GM23338 (cell line): Measurements from ENCODE around the gene HOXD8. TPM values are rescaled to one million over a fixed set of nuclear protein-coding genes. Genes with fewer than 3 reads are reported as not detected.

ENCODE experiments used
- ATAC-seq: fragments of 200-7000 bp; cut with Tn5 transposase; 3 replicates; pipeline ENCODE4 v1.9.1; 2020
- DNase-seq: peaks from one replicate; pipeline ENCODE4 v3.0.0-alpha.2; 2015; ENCODE audit warnings: low spot score
- H2AFZ ChIP-seq: fragments of 200-600 bp; sonication (generic); 2 replicates; pipeline ENCODE4 v1.8.0; 2016; ENCODE audit warnings: antibody characterized with exemption, mild to moderate bottlenecking, moderate library complexity
- H3F3A ChIP-seq: fragments of 200-600 bp; sonication (generic); replicated peaks from 2 replicates; pipeline ENCODE4 v1.8.0; 2017; ENCODE audit warnings: antibody characterized with exemption, mixed run types, low read depth
- H3K27ac ChIP-seq: fragments of 200-600 bp; sonication (generic); 2 replicates; pipeline ENCODE4 v1.6.1; 2016; ENCODE audit warnings: low read depth
- H3K27me3 ChIP-seq: fragments of 200-600 bp; sonication (generic); 2 replicates; pipeline ENCODE4 v1.8.0; 2016; ENCODE audit warnings: mild to moderate bottlenecking, mixed run types, moderate library complexity; ENCODE audit not compliant: insufficient read depth
- H3K36me3 ChIP-seq: fragments of 200-600 bp; sonication (generic); 2 replicates; pipeline ENCODE4 v1.8.0; 2016; ENCODE audit warnings: mild to moderate bottlenecking; ENCODE audit not compliant: insufficient read depth
- H3K4me1 ChIP-seq: fragments of 200-600 bp; sonication (generic); 2 replicates; pipeline ENCODE4 v1.8.0; 2016; ENCODE audit warnings: mild to moderate bottlenecking, moderate library complexity; ENCODE audit not compliant: insufficient read depth
- H3K4me2 ChIP-seq: fragments of 200-600 bp; sonication (generic); 2 replicates; pipeline ENCODE4 v1.7.1; 2017; ENCODE audit warnings: mixed run types
- H3K4me3 ChIP-seq: fragments of 200-600 bp; sonication (generic); 2 replicates; pipeline ENCODE4 v1.6.1; 2016; ENCODE audit warnings: mixed run types
- H3K79me2 ChIP-seq: fragments of 200-600 bp; sonication (generic); replicated peaks from 2 replicates; pipeline ENCODE4 v1.8.0; 2017; ENCODE audit warnings: mild to moderate bottlenecking; ENCODE audit not compliant: insufficient read depth
- H3K9me2 ChIP-seq: fragments of 200-600 bp; sonication (generic); 2 replicates; pipeline ENCODE4 v1.8.0; 2017; ENCODE audit not compliant: insufficient read depth
- H4K20me1 ChIP-seq: fragments of 200-600 bp; sonication (generic); replicated peaks from 2 replicates; pipeline ENCODE4 v1.8.0; 2017; ENCODE audit warnings: mild to moderate bottlenecking; ENCODE audit not compliant: insufficient read depth
- H3K27ac Mint-ChIP-seq: 2 replicates; pipeline ENCODE4 v1.8.0; 2020; ENCODE audit warnings: inconsistent platforms, mild to moderate bottlenecking, moderate library complexity, mixed read lengths
- H3K27me3 Mint-ChIP-seq: 3 replicates; pipeline ENCODE4 v1.8.0; 2022; ENCODE audit warnings: low read depth, mild to moderate bottlenecking, moderate library complexity, mixed read lengths, inconsistent platforms; ENCODE audit not compliant: insufficient read depth, poor library complexity
- H3K36me3 Mint-ChIP-seq: 3 replicates; pipeline ENCODE4 v1.8.0; 2021; ENCODE audit warnings: low read depth, mild to moderate bottlenecking, inconsistent platforms, moderate library complexity, mixed read lengths
- H3K4me1 Mint-ChIP-seq: 3 replicates; pipeline ENCODE4 v1.8.0; 2020; ENCODE audit warnings: mild to moderate bottlenecking, inconsistent platforms, mixed read lengths
- H3K4me3 Mint-ChIP-seq: 3 replicates; pipeline ENCODE4 v1.8.0; 2021; ENCODE audit warnings: moderate library complexity, mild to moderate bottlenecking, inconsistent platforms, mixed read lengths
- H3K9me3 Mint-ChIP-seq: 3 replicates; pipeline ENCODE4 v1.8.0; 2020; ENCODE audit warnings: moderate library complexity, mild to moderate bottlenecking, inconsistent platforms, mixed read lengths
- CREB1 ChIP-seq: fragments of 250-450 bp; sonication (Bioruptor Pico); IDR thresholded peaks from 2 replicates; pipeline ENCODE4 v1.5.0; 2020; ENCODE audit warnings: low read depth, mild to moderate bottlenecking, moderate library complexity
- EZH2 ChIP-seq: fragments of 200-600 bp; sonication (generic); IDR thresholded peaks from one replicate; pipeline ENCODE4 v1.8.0; 2017; ENCODE audit warnings: antibody characterized with exemption, mild to moderate bottlenecking, low read depth; ENCODE audit not compliant: unreplicated experiment
- EZH2phosphoT487 ChIP-seq: fragments of 200-600 bp; sonication (generic); IDR thresholded peaks from one replicate; pipeline ENCODE4 v1.8.1; 2018; ENCODE audit warnings: antibody characterized with exemption; ENCODE audit not compliant: unreplicated experiment
- JUNB ChIP-seq: IDR thresholded peaks from one replicate; pipeline ENCODE4 v1.6.1; 2016; ENCODE audit warnings: antibody characterized with exemption; ENCODE audit not compliant: unreplicated experiment
- NANOG ChIP-seq: IDR thresholded peaks from 2 replicates; pipeline ENCODE4 v1.6.1; 2016; ENCODE audit warnings: antibody characterized with exemption, borderline replicate concordance
- POLR2AphosphoS5 ChIP-seq: IDR thresholded peaks from 2 replicates; pipeline ENCODE4 v1.6.1; 2016; ENCODE audit warnings: antibody characterized with exemption, low read depth
- STAT1 ChIP-seq: IDR thresholded peaks from one replicate; pipeline ENCODE4 v1.6.1; 2016; ENCODE audit warnings: antibody characterized with exemption; ENCODE audit not compliant: unreplicated experiment
- ZNF114 ChIP-seq: fragments of 250-450 bp; sonication (Bioruptor Pico); IDR thresholded peaks from 2 replicates; pipeline ENCODE4 v1.5.0; 2020; ENCODE audit warnings: mild to moderate bottlenecking, moderate library complexity
- ZNF331 ChIP-seq: fragments of 250-450 bp; sonication (Bioruptor Pico); IDR thresholded peaks from 2 replicates; pipeline ENCODE4 v1.5.0; 2020; ENCODE audit warnings: low read depth, mild to moderate bottlenecking, moderate library complexity
- polyA plus RNA-seq: library from polyadenylated mRNA; unstranded; fragments of >200 nt; fragmentation: Nextera tagmentation; extraction: Ambion mirVana; gene quantifications from 2 replicates; pipeline ENCODE4 v1.2.1, GENCODE V29; 2016
- total RNA-seq: library from RNA; depleted of rRNA; stranded (reverse); fragments of >200 nt; shearing (Covaris generic); gene quantifications from 2 replicates; pipeline ENCODE4 v1.2.3, GENCODE V29; 2014
- TF ChIP-seq, protein P1 (sequence below): IDR thresholded peaks from one replicate; pipeline ENCODE4 v1.6.1; 2018; ENCODE audit warnings: antibody characterized with exemption; ENCODE audit not compliant: unreplicated experiment
- TF ChIP-seq, protein P2 (sequence below), 2 experiments: fragments of 200-600 bp in 1 of 2; sonication (generic) in 1 of 2; conservative IDR thresholded peaks; 2 replicates each; pipeline versions ENCODE4 v1.5.1 to v1.6.1; 2016 to 2017; ENCODE audit warnings: antibody characterized with exemption in 2 of 2, low read depth in 2 of 2, mild to moderate bottlenecking in 2 of 2, moderate library complexity in 1 of 2
- TF ChIP-seq, protein P3 (sequence below): fragments of 250-450 bp; sonication (Bioruptor Pico); IDR thresholded peaks from 2 replicates; pipeline ENCODE4 v1.5.0; 2020; ENCODE audit warnings: mild to moderate bottlenecking, moderate library complexity
- TF ChIP-seq, protein P4 (sequence below): IDR thresholded peaks from 2 replicates; pipeline ENCODE4 v1.6.1; 2016; ENCODE audit warnings: antibody characterized with exemption

The HOXD8 gene
- total and polyA plus RNA-seq, 2 experiments from 2014 or later = not detected

DNA sequence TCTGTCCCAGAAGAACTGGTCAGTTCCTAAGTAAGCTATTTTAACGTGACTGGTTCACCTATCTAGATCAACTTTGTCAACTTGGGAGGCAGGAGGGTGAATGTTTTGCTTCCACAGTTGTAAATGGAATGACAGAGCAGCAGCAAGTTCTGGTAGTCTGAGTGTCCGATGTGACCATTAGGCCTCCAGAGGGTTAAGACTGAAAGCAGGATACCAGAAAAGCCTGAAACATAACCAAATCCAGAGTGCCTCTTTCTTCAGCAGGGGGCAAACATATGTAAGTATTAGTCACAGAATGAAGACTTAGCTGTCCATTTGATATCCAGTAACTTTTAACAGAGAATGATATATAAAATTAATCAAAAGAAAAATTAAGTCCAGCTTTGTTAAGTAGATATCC lies 36.8 kb downstream of the HOXD8 start:
- no peak for DNase-seq
- Mint-ChIP-seq H3K4me1 (peaks cover 36% of the 10 kb centered on the region), H3K9me3 (peaks cover 7% of the 10 kb centered on the region; the same call in 1 of the 3 replicates), H3K4me3 (no peak overlapping the region), H3K36me3 (no peaks in the 10 kb centered on the region), H3K27me3 (peaks cover 100% of the 10 kb centered on the region), H3K27ac (no peak overlapping the region)
- TF ChIP-seq CREB1 (no peak), EZH2phosphoT487 (no peak), ZNF114 (CRISPR knock-in tag) (no peak), EZH2 (no peak), JUNB (no peak), ZNF331 (CRISPR knock-in tag) (no peak), STAT1 (no peak), NANOG (no peak), POLR2AphosphoS5 (no peak)
- TF ChIP-seq, protein P1, sequence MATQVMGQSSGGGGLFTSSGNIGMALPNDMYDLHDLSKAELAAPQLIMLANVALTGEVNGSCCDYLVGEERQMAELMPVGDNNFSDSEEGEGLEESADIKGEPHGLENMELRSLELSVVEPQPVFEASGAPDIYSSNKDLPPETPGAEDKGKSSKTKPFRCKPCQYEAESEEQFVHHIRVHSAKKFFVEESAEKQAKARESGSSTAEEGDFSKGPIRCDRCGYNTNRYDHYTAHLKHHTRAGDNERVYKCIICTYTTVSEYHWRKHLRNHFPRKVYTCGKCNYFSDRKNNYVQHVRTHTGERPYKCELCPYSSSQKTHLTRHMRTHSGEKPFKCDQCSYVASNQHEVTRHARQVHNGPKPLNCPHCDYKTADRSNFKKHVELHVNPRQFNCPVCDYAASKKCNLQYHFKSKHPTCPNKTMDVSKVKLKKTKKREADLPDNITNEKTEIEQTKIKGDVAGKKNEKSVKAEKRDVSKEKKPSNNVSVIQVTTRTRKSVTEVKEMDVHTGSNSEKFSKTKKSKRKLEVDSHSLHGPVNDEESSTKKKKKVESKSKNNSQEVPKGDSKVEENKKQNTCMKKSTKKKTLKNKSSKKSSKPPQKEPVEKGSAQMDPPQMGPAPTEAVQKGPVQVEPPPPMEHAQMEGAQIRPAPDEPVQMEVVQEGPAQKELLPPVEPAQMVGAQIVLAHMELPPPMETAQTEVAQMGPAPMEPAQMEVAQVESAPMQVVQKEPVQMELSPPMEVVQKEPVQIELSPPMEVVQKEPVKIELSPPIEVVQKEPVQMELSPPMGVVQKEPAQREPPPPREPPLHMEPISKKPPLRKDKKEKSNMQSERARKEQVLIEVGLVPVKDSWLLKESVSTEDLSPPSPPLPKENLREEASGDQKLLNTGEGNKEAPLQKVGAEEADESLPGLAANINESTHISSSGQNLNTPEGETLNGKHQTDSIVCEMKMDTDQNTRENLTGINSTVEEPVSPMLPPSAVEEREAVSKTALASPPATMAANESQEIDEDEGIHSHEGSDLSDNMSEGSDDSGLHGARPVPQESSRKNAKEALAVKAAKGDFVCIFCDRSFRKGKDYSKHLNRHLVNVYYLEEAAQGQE = no peak
- TF ChIP-seq, protein P2, sequence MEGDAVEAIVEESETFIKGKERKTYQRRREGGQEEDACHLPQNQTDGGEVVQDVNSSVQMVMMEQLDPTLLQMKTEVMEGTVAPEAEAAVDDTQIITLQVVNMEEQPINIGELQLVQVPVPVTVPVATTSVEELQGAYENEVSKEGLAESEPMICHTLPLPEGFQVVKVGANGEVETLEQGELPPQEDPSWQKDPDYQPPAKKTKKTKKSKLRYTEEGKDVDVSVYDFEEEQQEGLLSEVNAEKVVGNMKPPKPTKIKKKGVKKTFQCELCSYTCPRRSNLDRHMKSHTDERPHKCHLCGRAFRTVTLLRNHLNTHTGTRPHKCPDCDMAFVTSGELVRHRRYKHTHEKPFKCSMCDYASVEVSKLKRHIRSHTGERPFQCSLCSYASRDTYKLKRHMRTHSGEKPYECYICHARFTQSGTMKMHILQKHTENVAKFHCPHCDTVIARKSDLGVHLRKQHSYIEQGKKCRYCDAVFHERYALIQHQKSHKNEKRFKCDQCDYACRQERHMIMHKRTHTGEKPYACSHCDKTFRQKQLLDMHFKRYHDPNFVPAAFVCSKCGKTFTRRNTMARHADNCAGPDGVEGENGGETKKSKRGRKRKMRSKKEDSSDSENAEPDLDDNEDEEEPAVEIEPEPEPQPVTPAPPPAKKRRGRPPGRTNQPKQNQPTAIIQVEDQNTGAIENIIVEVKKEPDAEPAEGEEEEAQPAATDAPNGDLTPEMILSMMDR (conservative IDR thresholded peaks at IDR 0.05; ENCODE audit: low read depth in 2 of 2) = no peak
- TF ChIP-seq, protein P3, sequence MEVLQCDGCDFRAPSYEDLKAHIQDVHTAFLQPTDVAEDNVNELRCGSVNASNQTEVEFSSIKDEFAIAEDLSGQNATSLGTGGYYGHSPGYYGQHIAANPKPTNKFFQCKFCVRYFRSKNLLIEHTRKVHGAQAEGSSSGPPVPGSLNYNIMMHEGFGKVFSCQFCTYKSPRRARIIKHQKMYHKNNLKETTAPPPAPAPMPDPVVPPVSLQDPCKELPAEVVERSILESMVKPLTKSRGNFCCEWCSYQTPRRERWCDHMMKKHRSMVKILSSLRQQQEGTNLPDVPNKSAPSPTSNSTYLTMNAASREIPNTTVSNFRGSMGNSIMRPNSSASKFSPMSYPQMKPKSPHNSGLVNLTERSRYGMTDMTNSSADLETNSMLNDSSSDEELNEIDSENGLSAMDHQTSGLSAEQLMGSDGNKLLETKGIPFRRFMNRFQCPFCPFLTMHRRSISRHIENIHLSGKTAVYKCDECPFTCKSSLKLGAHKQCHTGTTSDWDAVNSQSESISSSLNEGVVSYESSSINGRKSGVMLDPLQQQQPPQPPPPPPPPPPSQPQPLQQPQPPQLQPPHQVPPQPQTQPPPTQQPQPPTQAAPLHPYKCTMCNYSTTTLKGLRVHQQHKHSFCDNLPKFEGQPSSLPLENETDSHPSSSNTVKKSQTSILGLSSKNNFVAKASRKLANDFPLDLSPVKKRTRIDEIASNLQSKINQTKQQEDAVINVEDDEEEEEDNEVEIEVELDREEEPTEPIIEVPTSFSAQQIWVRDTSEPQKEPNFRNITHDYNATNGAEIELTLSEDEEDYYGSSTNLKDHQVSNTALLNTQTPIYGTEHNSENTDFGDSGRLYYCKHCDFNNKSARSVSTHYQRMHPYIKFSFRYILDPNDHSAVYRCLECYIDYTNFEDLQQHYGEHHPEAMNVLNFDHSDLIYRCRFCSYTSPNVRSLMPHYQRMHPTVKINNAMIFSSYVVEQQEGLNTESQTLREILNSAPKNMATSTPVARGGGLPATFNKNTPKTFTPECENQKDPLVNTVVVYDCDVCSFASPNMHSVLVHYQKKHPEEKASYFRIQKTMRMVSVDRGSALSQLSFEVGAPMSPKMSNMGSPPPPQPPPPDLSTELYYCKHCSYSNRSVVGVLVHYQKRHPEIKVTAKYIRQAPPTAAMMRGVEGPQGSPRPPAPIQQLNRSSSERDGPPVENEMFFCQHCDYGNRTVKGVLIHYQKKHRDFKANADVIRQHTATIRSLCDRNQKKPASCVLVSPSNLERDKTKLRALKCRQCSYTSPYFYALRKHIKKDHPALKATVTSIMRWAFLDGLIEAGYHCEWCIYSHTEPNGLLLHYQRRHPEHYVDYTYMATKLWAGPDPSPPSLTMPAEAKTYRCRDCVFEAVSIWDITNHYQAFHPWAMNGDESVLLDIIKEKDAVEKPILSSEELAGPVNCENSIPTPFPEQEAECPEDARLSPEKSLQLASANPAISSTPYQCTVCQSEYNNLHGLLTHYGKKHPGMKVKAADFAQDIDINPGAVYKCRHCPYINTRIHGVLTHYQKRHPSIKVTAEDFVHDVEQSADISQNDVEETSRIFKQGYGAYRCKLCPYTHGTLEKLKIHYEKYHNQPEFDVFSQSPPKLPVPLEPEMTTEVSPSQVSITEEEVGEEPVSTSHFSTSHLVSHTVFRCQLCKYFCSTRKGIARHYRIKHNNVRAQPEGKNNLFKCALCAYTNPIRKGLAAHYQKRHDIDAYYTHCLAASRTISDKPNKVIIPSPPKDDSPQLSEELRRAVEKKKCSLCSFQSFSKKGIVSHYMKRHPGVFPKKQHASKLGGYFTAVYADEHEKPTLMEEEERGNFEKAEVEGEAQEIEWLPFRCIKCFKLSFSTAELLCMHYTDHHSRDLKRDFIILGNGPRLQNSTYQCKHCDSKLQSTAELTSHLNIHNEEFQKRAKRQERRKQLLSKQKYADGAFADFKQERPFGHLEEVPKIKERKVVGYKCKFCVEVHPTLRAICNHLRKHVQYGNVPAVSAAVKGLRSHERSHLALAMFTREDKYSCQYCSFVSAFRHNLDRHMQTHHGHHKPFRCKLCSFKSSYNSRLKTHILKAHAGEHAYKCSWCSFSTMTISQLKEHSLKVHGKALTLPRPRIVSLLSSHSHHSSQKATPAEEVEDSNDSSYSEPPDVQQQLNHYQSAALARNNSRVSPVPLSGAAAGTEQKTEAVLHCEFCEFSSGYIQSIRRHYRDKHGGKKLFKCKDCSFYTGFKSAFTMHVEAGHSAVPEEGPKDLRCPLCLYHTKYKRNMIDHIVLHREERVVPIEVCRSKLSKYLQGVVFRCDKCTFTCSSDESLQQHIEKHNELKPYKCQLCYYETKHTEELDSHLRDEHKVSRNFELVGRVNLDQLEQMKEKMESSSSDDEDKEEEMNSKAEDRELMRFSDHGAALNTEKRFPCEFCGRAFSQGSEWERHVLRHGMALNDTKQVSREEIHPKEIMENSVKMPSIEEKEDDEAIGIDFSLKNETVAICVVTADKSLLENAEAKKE (CRISPR knock-in tag) = no peak
- TF ChIP-seq, protein P4, sequence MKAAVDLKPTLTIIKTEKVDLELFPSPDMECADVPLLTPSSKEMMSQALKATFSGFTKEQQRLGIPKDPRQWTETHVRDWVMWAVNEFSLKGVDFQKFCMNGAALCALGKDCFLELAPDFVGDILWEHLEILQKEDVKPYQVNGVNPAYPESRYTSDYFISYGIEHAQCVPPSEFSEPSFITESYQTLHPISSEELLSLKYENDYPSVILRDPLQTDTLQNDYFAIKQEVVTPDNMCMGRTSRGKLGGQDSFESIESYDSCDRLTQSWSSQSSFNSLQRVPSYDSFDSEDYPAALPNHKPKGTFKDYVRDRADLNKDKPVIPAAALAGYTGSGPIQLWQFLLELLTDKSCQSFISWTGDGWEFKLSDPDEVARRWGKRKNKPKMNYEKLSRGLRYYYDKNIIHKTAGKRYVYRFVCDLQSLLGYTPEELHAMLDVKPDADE = no peak
- Histone ChIP-seq H3K4me3 (no peak overlapping the region), H3K4me1 (peaks cover 48% of the 10 kb centered on the region), H2AFZ (no peak overlapping the region), H3K27ac (no peak overlapping the region), H3F3A (peaks cover 19% of the 10 kb centered on the region), H3K27me3 (peaks cover 100% of the 10 kb centered on the region), H3K4me2 (no peak overlapping the region), H3K36me3 (no peaks in the 10 kb centered on the region; the same call in 1 of the 2 replicates), H4K20me1 (peaks cover 59% of the 10 kb centered on the region), H3K79me2 (no peaks in the 10 kb centered on the region), H3K9me2 (no peaks in the 10 kb centered on the region)
- no peak for ATAC-seq
